GM06990 (cell line): ENCODE measurements around the gene BATF3.

ENCODE experiments used
- DNase-seq: peaks from one replicate; pipeline ENCODE4 v3.0.0-alpha.2; 2011; ENCODE audit not compliant: insufficient read length; ENCODE audit errors: extremely low read depth
- H3K27me3 ChIP-seq: replicated peaks from 2 replicates; pipeline ENCODE4 v1.6.0; 2011; ENCODE audit warnings: low read length; ENCODE audit not compliant: control insufficient read depth, insufficient read depth
- H3K36me3 ChIP-seq: 2 replicates; pipeline ENCODE4 v1.5.1; 2011; ENCODE audit warnings: low read length; ENCODE audit not compliant: control insufficient read depth, insufficient read depth
- H3K4me3 ChIP-seq: replicated peaks from 2 replicates; pipeline ENCODE4 v1.5.1; 2011; ENCODE audit warnings: low read depth, mild to moderate bottlenecking, control low read depth, low read length
- CTCF ChIP-seq: IDR thresholded peaks from 2 replicates; pipeline ENCODE4 v1.5.1; 2011; ENCODE audit warnings: low read length, control low read depth, mild to moderate bottlenecking, inconsistent platforms; ENCODE audit not compliant: insufficient read depth, poor library complexity, severe bottlenecking

The BATF3 gene

DNA sequence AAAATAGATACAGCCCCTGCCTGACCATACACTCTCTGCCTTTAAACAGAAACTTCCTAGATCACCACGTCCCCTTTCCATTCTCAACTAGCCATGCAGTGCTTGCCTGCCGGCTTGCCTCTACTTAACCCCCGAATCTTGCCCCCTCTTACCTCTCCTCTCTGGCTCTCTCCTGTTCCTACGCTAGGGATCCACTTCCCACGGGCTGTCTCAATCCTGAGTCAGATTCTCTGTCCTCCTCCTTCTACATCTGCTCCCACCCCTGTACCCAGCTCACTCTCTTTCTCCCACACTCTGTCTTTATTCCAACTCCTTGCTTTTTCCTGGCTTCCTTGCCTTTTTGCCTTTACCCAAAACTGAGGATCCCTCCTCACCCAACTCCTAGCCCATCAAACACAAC lies 61.7 kb downstream of the BATF3 start:
- H3K36me3 ChIP-seq = no peaks in the 10 kb centered on the region
- no peak for TF ChIP-seq CTCF
- DNase-seq = no peak
- no peak overlapping the region for H3K4me3 ChIP-seq
- H3K27me3 ChIP-seq = no peaks in the 10 kb centered on the region
